GM15510 (cell line): ENCODE measurements around the gene DEDD.

Source experiments
- POLR2A ChIP-seq: IDR thresholded peaks from 3 replicates; pipeline ENCODE4 v1.6.1; 2011; ENCODE audit warnings: borderline replicate concordance; ENCODE audit not compliant: insufficient read length; ENCODE audit errors: extremely low read depth

Gene DEDD

GRCh38 chr1:161168906-161169305, 36.4 kb upstream of the DEDD start:
- TF ChIP-seq POLR2A: no peak

- TF ChIP-seq POLR2A: no peak
Observed at GRCh38 chr1:161166669-161167548, 34.4 kb upstream of the DEDD start.

GRCh38 chr1:161165742-161166668, 33.5 kb upstream of the DEDD start, which contains the start of gene PPOX:
Gene PPOX (plus strand): TSS chr1:161166426. CDS start chr1:161166848, 422 bp downstream.
- TF ChIP-seq POLR2A: peak; percentile 80

- no peak for TF ChIP-seq POLR2A
Observed at GRCh38 chr1:161164901-161165610, 32.6 kb upstream of the DEDD start.

- TF ChIP-seq POLR2A: no peak
Observed at GRCh38 chr1:161163793-161164192, 31.3 kb upstream of the DEDD start.

- no peak for TF ChIP-seq POLR2A
Observed at GRCh38 chr1:161162806-161163205, 30.3 kb upstream of the DEDD start.

GRCh38 chr1:161162052-161162451, 29.6 kb upstream of the DEDD start:
- no peak for TF ChIP-seq POLR2A

- no peak for TF ChIP-seq POLR2A
Observed at GRCh38 chr1:161161652-161162051, 29.2 kb upstream of the DEDD start.

- TF ChIP-seq POLR2A: no peak
Observed at GRCh38 chr1:161160671-161161145, 28.2 kb upstream of the DEDD start.

- no peak for TF ChIP-seq POLR2A
Observed at GRCh38 chr1:161159913-161160243, 27.4 kb upstream of the DEDD start.

GRCh38 chr1:161159087-161159912, 26.8 kb upstream of the DEDD start, which contains the start of gene USP21:
Gene USP21 (plus strand): TSS chr1:161159500. CDS start chr1:161160641, 1,141 bp downstream.
- peak; percentile 88 for TF ChIP-seq POLR2A

- TF ChIP-seq POLR2A: no peak
Observed at GRCh38 chr1:161158316-161159010, 26.0 kb upstream of the DEDD start.

- TF ChIP-seq POLR2A: no peak
Observed at GRCh38 chr1:161157867-161158266, 25.4 kb upstream of the DEDD start.
